Uterus (tissue), 4 donors: ENCODE results near the gene MTCP1. TPM values are rescaled to one million over a fixed set of nuclear protein-coding genes. Genes with fewer than 3 reads are reported as not detected.

Experiments used
- DNase-seq, 2 donors: peaks; one replicate each; pipeline ENCODE4 v3.0.0-alpha.2; 2019 to 2020
- H3K27ac ChIP-seq, 2 donors: fragments of 200-600 bp; sonication (generic); 1 replicate in 1 of 2; 2 replicates in 1 of 2; pipeline ENCODE4 v1.5.1; 2016 to 2018
- H3K27me3 ChIP-seq, 2 donors: fragments of 200-600 bp; sonication (generic); one replicate each; pipeline ENCODE4 v1.5.1; 2018 to 2019; ENCODE audit warnings: control low read depth in 1 of 2
- H3K36me3 ChIP-seq, 2 donors: fragments of 200-600 bp; sonication (generic); one replicate each; pipeline ENCODE4 v1.5.1; 2019; ENCODE audit warnings: control low read depth in 1 of 2
- H3K4me1 ChIP-seq, 2 donors: fragments of 200-600 bp; sonication (generic); one replicate each; pipeline ENCODE4 v1.5.1; 2018 to 2019; ENCODE audit warnings: control low read depth in 1 of 2
- H3K4me3 ChIP-seq, 2 donors: fragments of 200-600 bp; sonication (generic); 1 replicate in 1 of 2; 2 replicates in 1 of 2; pipeline ENCODE4 v1.5.1; 2018 to 2019; ENCODE audit warnings: mild to moderate bottlenecking in 1 of 2
- H3K9me3 ChIP-seq, 2 donors: fragments of 200-600 bp; sonication (generic); one replicate each; pipeline ENCODE4 v1.5.1; 2019; ENCODE audit warnings: control low read depth in 1 of 2
- CTCF ChIP-seq, 4 experiments: fragments of 200-600 bp in 2 of 4; fragments of 450-650 bp in 2 of 4; sonication (generic) in 2 of 4; IDR thresholded peaks; one replicate each; pipeline ENCODE4 v1.5.1; 2016 to 2019; ENCODE audit warnings: antibody characterized with exemption in 4 of 4, mild to moderate bottlenecking in 2 of 4, moderate library complexity in 1 of 4
- POLR2A ChIP-seq, 2 donors: fragments of 450-650 bp; IDR thresholded peaks; one replicate each; pipeline ENCODE4 v1.6.1; 2016; ENCODE audit warnings: antibody characterized with exemption in 2 of 2, mild to moderate bottlenecking in 1 of 2, moderate library complexity in 1 of 2
- intact Hi-C: fragments of 100-400 bp; cut with DNase I; formaldehyde crosslinking; loops from one replicate; pipeline ENCODE4 v1.15.1; 2023; ENCODE audit warnings: low total_unique reads
- total RNA-seq, 4 donors: library from RNA; depleted of rRNA in 3 of 4; stranded (reverse); fragments of >200 nt in 3 of 4; gene quantifications; one replicate each; pipeline versions ENCODE4 v1.1.0 to v1.2.4, GENCODE V29; 2014 to 2023
- donor health status: DM: yes; HTN: yes; CAD: no.

MTCP1 gene
- total RNA-seq, 4 donors from 2014 or later = 0.41 to 28.3 (median 6.4) TPM; not detected in 1

GRCh38 chrX:155071694-155072280 is 851 bp upstream of the MTCP1 start:
- peak overlapping the region; percentile 47 to 50 for H3K4me3 ChIP-seq
- H3K4me1 ChIP-seq = no peaks in the 10 kb centered on the region
- H3K36me3 ChIP-seq = no peaks in the 10 kb centered on the region
- intact Hi-C loops = no loop called here
- no peak for DNase-seq
- H3K9me3 ChIP-seq = no peaks in the 10 kb centered on the region
- TF ChIP-seq CTCF (IDR thresholded peaks at IDR 0.05) = no peak
- TF ChIP-seq POLR2A (IDR thresholded peaks at IDR 0.05) = no peak
- H3K27ac ChIP-seq = peak overlapping the region; percentile 70 to 86
- H3K27me3 ChIP-seq = no peaks in the 10 kb centered on the region

- intact Hi-C loops = no loop called here
- no peak for DNase-seq
- Histone ChIP-seq H3K36me3 (no peaks in the 10 kb centered on the region), H3K4me3 (peak overlapping the region; percentile 44 to 54), H3K4me1 (no peaks in the 10 kb centered on the region), H3K27ac (peak overlapping the region; percentile 79 to 92), H3K27me3 (no peaks in the 10 kb centered on the region), H3K9me3 (no peaks in the 10 kb centered on the region)
- TF ChIP-seq CTCF (IDR thresholded peaks at IDR 0.05) = no peak
- TF ChIP-seq POLR2A (IDR thresholded peaks at IDR 0.05) = no peak
These were observed 317 bp downstream of the MTCP1 start for GRCh38 chrX:155070663-155070974.

- no peaks in the 10 kb centered on the region for H3K27me3 ChIP-seq
- H3K4me3 ChIP-seq = peak overlapping the region; percentile 44 to 54
- H3K9me3 ChIP-seq = no peaks in the 10 kb centered on the region
- no peak for DNase-seq
- intact Hi-C loops = no loop called here
- peak overlapping the region; percentile 79 to 92 for H3K27ac ChIP-seq
- no peak for TF ChIP-seq CTCF (IDR thresholded peaks at IDR 0.05)
- no peaks in the 10 kb centered on the region for H3K4me1 ChIP-seq
- no peaks in the 10 kb centered on the region for H3K36me3 ChIP-seq
These were observed 898 bp downstream of the MTCP1 start for GRCh38 chrX:155070038-155070437.

- Histone ChIP-seq H3K4me1 (no peaks in the 10 kb centered on the region), H3K4me3 (no peak overlapping the region), H3K36me3 (no peaks in the 10 kb centered on the region), H3K27ac (no peak overlapping the region), H3K27me3 (no peaks in the 10 kb centered on the region), H3K9me3 (no peaks in the 10 kb centered on the region)
- no peak for DNase-seq
- intact Hi-C loops = no loop called here
- no peak for TF ChIP-seq CTCF (IDR thresholded peaks at IDR 0.05)
- TF ChIP-seq POLR2A (IDR thresholded peaks at IDR 0.05) = no peak
These were observed 1.5 kb downstream of the MTCP1 start for GRCh38 chrX:155069414-155069813.

GRCh38 chrX:155068165-155068564 is 2.8 kb downstream of the MTCP1 start:
- DNase-seq = no peak
- H3K27me3 ChIP-seq = no peaks in the 10 kb centered on the region
- H3K9me3 ChIP-seq = no peaks in the 10 kb centered on the region
- H3K36me3 ChIP-seq = no peaks in the 10 kb centered on the region
- no peak for TF ChIP-seq POLR2A (IDR thresholded peaks at IDR 0.05)
- no peak for TF ChIP-seq CTCF (IDR thresholded peaks at IDR 0.05)
- no peaks in the 10 kb centered on the region for H3K4me1 ChIP-seq
- intact Hi-C loops = no loop called here
- no peak overlapping the region for H3K27ac ChIP-seq
- H3K4me3 ChIP-seq = no peak overlapping the region
